HepG2 (cell line): ENCODE results near the gene PELI1. TPM values are rescaled to one million over a fixed set of nuclear protein-coding genes. Genes with fewer than 3 reads are reported as not detected.

Experiments
- ARID2 ChIP-seq: sonication (generic); formaldehyde crosslinking; IDR thresholded peaks from 2 replicates; pipeline ENCODE4 v1.8.1; 2022; ENCODE audit warnings: mild to moderate bottlenecking, missing genetic modification reagents, borderline replicate concordance
- ATAD3A ChIP-seq: sonication (generic); formaldehyde crosslinking; IDR thresholded peaks from 2 replicates; pipeline ENCODE4 v1.4.0; 2020; ENCODE audit warnings: missing genetic modification reagents
- ATF7 ChIP-seq, 2 experiments: fragments of 450-650 bp in 1 of 2; sonication (generic) in 1 of 2; formaldehyde crosslinking in 1 of 2; IDR thresholded peaks; 2 replicates each; pipeline versions ENCODE4 v1.4.0 to v1.6.1; 2016 to 2020; ENCODE audit warnings: antibody characterized with exemption in 1 of 2, mild to moderate bottlenecking in 1 of 2, missing genetic modification reagents in 1 of 2
- JUN ChIP-seq: sonication (generic); formaldehyde crosslinking; IDR thresholded peaks from 2 replicates; pipeline ENCODE4 v1.4.0; 2020; ENCODE audit warnings: mild to moderate bottlenecking, missing genetic modification reagents
- KDM6A ChIP-seq: IDR thresholded peaks from 2 replicates; pipeline ENCODE4 v1.6.1; 2016; ENCODE audit warnings: low read depth
- MAFK ChIP-seq, 2 experiments: IDR thresholded peaks in 1 of 2; conservative IDR thresholded peaks in 1 of 2; 2 replicates each; pipeline ENCODE4 v1.6.1; 2011; ENCODE audit warnings: improper control_type of control experiment in 2 of 2, low read length in 2 of 2
- MED8 ChIP-seq: sonication (generic); formaldehyde crosslinking; IDR thresholded peaks from 2 replicates; pipeline ENCODE4 v1.8.1; 2023; ENCODE audit warnings: mild to moderate bottlenecking, missing genetic modification reagents; ENCODE audit not compliant: insufficient replicate concordance
- MIXL1 ChIP-seq: IDR thresholded peaks from 2 replicates; pipeline ENCODE4 v1.6.1; 2016
- NAIF1 ChIP-seq: sonication (generic); formaldehyde crosslinking; IDR thresholded peaks from 2 replicates; pipeline ENCODE4 v1.5.0; 2020; ENCODE audit warnings: mild to moderate bottlenecking, missing genetic modification reagents, borderline replicate concordance
- RBM39 ChIP-seq: fragments of 200-400 bp; formaldehyde crosslinking; IDR thresholded peaks from one replicate; pipeline ENCODE4 v1.6.1; 2018; ENCODE audit warnings: antibody characterized with exemption, mild to moderate bottlenecking, low read depth, low read length; ENCODE audit not compliant: poor library complexity, severe bottlenecking
- SALL1 ChIP-seq: sonication (generic); formaldehyde crosslinking; IDR thresholded peaks from 2 replicates; pipeline ENCODE4 v1.8.0; 2022; ENCODE audit warnings: mild to moderate bottlenecking, missing genetic modification reagents
- STAT5B ChIP-seq: sonication (generic); formaldehyde crosslinking; IDR thresholded peaks from 2 replicates; pipeline ENCODE4 v1.4.0; 2020; ENCODE audit warnings: missing genetic modification reagents
- TAF15 ChIP-seq: fragments of 200-400 bp; formaldehyde crosslinking; IDR thresholded peaks from one replicate; pipeline ENCODE4 v1.6.1; 2018; ENCODE audit warnings: mild to moderate bottlenecking, low read depth, low read length; ENCODE audit not compliant: poor library complexity, severe bottlenecking
- TSC22D2 ChIP-seq: sonication (generic); formaldehyde crosslinking; IDR thresholded peaks from 2 replicates; pipeline ENCODE4 v1.5.1; 2020; ENCODE audit warnings: missing genetic modification reagents, mild to moderate bottlenecking, borderline replicate concordance
- ZBTB8A ChIP-seq: sonication (generic); formaldehyde crosslinking; IDR thresholded peaks from 2 replicates; pipeline ENCODE4 v1.4.0; 2020; ENCODE audit warnings: mild to moderate bottlenecking, low read depth, missing genetic modification reagents, borderline replicate concordance
- ZFY ChIP-seq: sonication (generic); formaldehyde crosslinking; IDR thresholded peaks from 2 replicates; pipeline ENCODE4 v1.4.0; 2020; ENCODE audit warnings: missing genetic modification reagents
- ZNF256 ChIP-seq: sonication (generic); formaldehyde crosslinking; conservative IDR thresholded peaks from 2 replicates; pipeline ENCODE4 v1.4.0; 2020; ENCODE audit warnings: missing genetic modification reagents
- ZNF34 ChIP-seq: sonication (generic); formaldehyde crosslinking; IDR thresholded peaks from 2 replicates; pipeline ENCODE4 v1.4.0; 2020; ENCODE audit warnings: mild to moderate bottlenecking, missing genetic modification reagents, borderline replicate concordance
- ZNF766 ChIP-seq: sonication (generic); formaldehyde crosslinking; IDR thresholded peaks from 2 replicates; pipeline ENCODE4 v1.5.0; 2020; ENCODE audit warnings: missing genetic modification reagents, borderline replicate concordance
- ZSCAN21 ChIP-seq: sonication (generic); formaldehyde crosslinking; IDR thresholded peaks from 2 replicates; pipeline ENCODE4 v1.8.0; 2022; ENCODE audit warnings: mild to moderate bottlenecking, missing genetic modification reagents, moderate library complexity, borderline replicate concordance
- polyA plus RNA-seq, 8 experiments: library from polyadenylated mRNA; depleted of rRNA in 3 of 8; stranded (reverse) in 7 of 8; unstranded in 1 of 8; fragments of >200 nt; fragmentation: Illumina TruSeq in 4 of 8; extraction: Trizol in 4 of 8; gene quantifications; 2 replicates each; pipeline versions ENCODE4 v1.2.1 to v1.2.3, GENCODE V29; 2011 to 2016; ENCODE audit warnings: low read depth in 4 of 8, missing spikeins in 1 of 8, mixed read lengths in 1 of 8; ENCODE audit not compliant: insufficient read depth in 1 of 8
- total RNA-seq, 5 experiments: library from RNA; depleted of rRNA; stranded (reverse); fragments of >200 nt; fragmentation: Illumina TruSeq; extraction: Trizol; gene quantifications; 2 replicates each; pipeline ENCODE4 v1.2.3, GENCODE V29; 2016; ENCODE audit warnings: low read depth in 1 of 5
- TF ChIP-seq, protein P1 (sequence below): sonication (generic); formaldehyde crosslinking; IDR thresholded peaks from 2 replicates; pipeline ENCODE4 v1.8.1; 2023; ENCODE audit warnings: missing genetic modification reagents, mild to moderate bottlenecking, borderline replicate concordance
- TF ChIP-seq, protein P2 (sequence below): sonication (generic); formaldehyde crosslinking; IDR thresholded peaks from 2 replicates; pipeline ENCODE4 v1.5.0; 2020; ENCODE audit warnings: mild to moderate bottlenecking, low read depth, missing genetic modification reagents, borderline replicate concordance
- TF ChIP-seq, protein P3 (sequence below): sonication (generic); formaldehyde crosslinking; IDR thresholded peaks from 2 replicates; pipeline ENCODE4 v1.5.0; 2020; ENCODE audit warnings: missing genetic modification reagents
- TF ChIP-seq, protein P4 (sequence below): sonication (generic); formaldehyde crosslinking; IDR thresholded peaks from 2 replicates; pipeline ENCODE4 v1.5.1; 2020; ENCODE audit warnings: missing genetic modification reagents, mild to moderate bottlenecking, borderline replicate concordance

The PELI1 gene
- total and polyA plus RNA-seq, 2 of the 13 experiments (the other 11 are each of a cell fraction or from before 2014, with no cell fraction given), result 12.5 to 16.2 TPM

DNA sequence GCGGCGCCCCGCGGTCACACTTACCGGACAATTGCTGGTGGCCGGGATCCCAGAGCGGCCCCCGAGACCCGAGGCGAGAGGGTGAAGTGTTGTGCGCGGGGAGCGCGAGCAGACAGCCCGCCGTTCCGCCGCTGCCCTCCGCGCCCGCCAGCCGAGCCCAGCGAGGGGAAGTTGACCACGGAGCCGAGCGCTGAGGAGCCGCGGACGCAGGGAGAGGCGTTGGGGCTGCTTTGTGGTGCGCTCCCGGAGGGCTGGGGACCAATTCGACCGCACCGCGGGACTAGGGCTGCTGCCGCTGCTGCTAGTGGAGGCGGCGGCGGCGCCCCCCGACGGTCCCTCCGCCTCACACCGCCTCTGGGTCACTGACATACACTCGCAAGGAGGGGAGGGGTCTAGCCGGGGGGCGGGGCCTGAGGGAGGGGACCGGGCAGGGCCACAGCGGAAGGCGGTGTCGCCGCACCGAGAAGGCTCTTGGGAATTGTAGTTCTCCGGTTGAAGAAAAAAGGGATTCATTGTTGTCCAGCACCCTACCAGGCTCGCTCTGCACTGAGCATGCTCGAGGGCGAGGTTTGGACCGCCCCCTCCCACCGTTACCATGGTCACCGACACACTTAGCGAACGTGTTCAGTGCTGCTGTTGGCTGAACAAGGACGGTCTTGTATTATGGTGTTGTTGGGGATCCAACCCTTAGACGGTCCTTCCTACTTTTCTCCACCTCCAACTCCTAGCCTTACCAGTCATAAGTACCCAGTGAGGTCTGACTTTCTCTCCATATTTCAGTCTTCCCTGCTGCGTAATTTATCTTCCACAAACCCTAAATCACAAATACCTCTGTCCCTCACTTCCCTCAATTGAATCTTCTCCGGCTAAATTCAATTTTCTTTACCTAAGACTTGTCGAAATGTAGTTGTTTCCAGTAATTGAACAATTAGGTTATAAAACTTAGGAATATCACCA, at the start of gene PELI1 (continued):
- TF ChIP-seq MAFK (conservative IDR thresholded peaks at IDR 0.05 in 1 of 2, IDR thresholded peaks at IDR 0.05 in 1 of 2; ENCODE audit: low read length in 2 of 2) (no peak), TAF15 (peak; percentile 76), NAIF1 (CRISPR knock-in tag) (no peak), JUN (CRISPR knock-in tag) (0 out of 2 replicates have a peak, but pooled peaks have one; percentile 19), ZNF766 (no peak), SALL1 (CRISPR knock-in tag) (peak; percentile 79), ZNF34 (CRISPR knock-in tag) (peak; percentile 90; the same call in 1 of the 2 replicates), TSC22D2 (CRISPR knock-in tag) (no peak), ATAD3A (CRISPR knock-in tag) (no peak), ARID2 (CRISPR knock-in tag) (no peak), ZFY (CRISPR knock-in tag) (0 out of 2 replicates have a peak, but pooled peaks have one; percentile 31), STAT5B (no peak), MIXL1 (CRISPR knock-in tag) (no peak; the same call in 1 of the 2 replicates), ZNF256 (CRISPR knock-in tag) (no peak), ZBTB8A (CRISPR knock-in tag) (peak; percentile 81; the same call in 1 of the 2 replicates), RBM39 (peak; percentile 79), KDM6A (CRISPR knock-in tag) (no peak), ATF7 (IDR thresholded peaks at IDR 0.05) (no peak), ATF7 (CRISPR knock-in tag; IDR thresholded peaks at IDR 0.05) (no peak; the same call in 1 of the 2 replicates), MED8 (CRISPR knock-in tag) (peak; percentile 24), ZSCAN21 (CRISPR knock-in tag) (peak; percentile 68; the same call in 1 of the 2 replicates)
- TF ChIP-seq, protein P1, sequence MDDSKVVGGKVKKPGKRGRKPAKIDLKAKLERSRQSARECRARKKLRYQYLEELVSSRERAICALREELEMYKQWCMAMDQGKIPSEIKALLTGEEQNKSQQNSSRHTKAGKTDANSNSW (CRISPR knock-in tag), result no peak
- TF ChIP-seq, protein P2, sequence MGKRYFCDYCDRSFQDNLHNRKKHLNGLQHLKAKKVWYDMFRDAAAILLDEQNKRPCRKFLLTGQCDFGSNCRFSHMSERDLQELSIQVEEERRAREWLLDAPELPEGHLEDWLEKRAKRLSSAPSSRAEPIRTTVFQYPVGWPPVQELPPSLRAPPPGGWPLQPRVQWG, result no peak
- TF ChIP-seq, protein P3, sequence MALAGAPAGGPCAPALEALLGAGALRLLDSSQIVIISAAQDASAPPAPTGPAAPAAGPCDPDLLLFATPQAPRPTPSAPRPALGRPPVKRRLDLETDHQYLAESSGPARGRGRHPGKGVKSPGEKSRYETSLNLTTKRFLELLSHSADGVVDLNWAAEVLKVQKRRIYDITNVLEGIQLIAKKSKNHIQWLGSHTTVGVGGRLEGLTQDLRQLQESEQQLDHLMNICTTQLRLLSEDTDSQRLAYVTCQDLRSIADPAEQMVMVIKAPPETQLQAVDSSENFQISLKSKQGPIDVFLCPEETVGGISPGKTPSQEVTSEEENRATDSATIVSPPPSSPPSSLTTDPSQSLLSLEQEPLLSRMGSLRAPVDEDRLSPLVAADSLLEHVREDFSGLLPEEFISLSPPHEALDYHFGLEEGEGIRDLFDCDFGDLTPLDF, result no peak; the same call in 1 of the 2 replicates
- TF ChIP-seq, protein P4, sequence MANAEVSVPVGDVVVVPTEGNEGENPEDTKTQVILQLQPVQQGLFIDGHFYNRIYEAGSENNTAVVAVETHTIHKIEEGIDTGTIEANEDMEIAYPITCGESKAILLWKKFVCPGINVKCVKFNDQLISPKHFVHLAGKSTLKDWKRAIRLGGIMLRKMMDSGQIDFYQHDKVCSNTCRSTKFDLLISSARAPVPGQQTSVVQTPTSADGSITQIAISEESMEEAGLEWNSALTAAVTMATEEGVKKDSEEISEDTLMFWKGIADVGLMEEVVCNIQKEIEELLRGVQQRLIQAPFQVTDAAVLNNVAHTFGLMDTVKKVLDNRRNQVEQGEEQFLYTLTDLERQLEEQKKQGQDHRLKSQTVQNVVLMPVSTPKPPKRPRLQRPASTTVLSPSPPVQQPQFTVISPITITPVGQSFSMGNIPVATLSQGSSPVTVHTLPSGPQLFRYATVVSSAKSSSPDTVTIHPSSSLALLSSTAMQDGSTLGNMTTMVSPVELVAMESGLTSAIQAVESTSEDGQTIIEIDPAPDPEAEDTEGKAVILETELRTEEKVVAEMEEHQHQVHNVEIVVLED (CRISPR knock-in tag), result peak; percentile 76
